Hindlimb muscle (tissue), 1 donor: ENCODE results near the gene PRR19. TPM values are rescaled to one million over a fixed set of nuclear protein-coding genes. Genes with fewer than 3 reads are reported as not detected.

ENCODE experiments used
- DNase-seq: peaks from one replicate; pipeline ENCODE4 v3.0.0-alpha.2; 2013
- polyA plus RNA-seq: library from polyadenylated mRNA; unstranded; fragments of 120-200 nt; gene quantifications from one replicate; pipeline ENCODE4 v1.2.1, GENCODE V29; 2013; ENCODE audit not compliant: insufficient read length

PRR19 gene
- polyA plus RNA-seq, 1 donor = 0.53 TPM

DNA sequence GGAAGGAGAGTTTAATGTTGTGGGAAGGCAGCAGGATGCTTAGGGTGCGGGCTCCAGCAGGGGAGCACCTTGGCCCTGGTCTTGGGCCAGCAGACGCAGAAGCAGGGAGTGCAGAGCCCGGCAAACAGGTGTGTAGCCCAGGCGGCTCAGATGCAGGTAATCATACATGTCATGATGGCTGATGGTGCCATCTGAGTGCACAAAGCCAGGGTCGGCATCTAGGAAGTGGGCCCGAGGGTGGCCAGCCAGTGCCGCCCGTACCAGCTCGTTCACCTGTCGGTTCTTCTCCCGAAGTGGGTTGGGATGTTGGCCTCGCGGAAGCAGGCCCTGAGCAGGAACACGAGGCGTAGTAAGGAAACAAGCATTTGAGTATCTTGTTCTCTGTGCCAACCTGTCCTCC, 4.9 kb upstream of the PRR19 start:
- no peak for DNase-seq

DNA sequence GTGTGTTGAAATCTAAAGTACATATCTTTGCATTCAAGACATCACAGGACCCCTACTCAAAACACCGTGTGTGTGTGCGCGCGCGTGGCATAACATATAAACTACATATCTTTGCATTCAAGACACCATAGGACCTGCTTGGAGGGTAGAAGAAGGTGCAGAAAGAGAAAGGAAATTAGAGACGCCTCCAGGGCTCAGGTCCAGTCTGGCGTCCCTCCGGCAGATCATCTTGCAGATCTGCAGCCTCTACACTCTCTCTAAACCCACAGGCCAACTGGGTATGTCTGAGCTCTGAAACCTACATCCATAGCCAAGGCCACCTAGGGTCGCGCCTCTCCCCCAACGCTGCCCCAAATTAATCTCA, 1.2 kb downstream of the PRR19 start:
- DNase-seq = no peak

DNA sequence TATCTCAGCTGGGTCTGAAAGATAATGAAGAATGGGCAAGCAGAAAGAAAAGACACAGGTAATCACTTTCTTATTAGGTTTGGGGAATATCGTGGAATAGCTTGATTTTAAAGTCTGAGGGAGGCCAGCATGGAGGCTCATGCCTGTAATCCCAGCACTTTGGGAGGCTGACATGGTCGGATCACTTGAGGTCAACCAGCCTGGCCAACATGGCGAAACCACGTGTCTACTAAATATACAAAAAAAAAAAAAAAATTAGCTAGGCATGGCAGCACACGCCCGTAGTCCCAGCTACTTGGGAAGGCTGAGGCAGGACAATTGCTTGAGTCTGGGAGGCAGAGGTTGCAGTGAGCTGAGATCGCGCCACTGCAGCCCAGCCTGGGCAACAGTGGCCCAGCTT, 1.9 kb downstream of the PRR19 start:
- DNase-seq = no peak

DNA sequence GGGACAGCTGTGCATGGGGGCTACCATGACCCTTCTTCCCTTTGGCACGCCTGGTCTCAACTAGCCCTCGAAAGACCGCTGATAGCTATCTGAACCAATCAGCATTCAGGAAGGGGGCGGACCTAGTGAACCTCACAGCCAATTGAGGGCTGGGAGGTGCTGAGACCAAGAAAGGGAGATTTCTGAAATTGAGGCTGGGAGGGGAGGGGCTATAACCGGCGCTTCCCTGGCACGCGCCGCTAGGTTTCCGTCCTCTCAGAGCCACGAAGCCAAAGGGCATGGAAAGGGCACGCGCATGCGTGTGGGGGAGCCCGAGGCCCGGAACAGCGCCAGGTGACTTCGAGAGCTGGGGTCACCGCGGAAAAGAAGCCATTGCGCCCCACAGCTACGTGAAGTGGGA, 4.7 kb downstream of the PRR19 start:
- DNase-seq = no peak

DNA sequence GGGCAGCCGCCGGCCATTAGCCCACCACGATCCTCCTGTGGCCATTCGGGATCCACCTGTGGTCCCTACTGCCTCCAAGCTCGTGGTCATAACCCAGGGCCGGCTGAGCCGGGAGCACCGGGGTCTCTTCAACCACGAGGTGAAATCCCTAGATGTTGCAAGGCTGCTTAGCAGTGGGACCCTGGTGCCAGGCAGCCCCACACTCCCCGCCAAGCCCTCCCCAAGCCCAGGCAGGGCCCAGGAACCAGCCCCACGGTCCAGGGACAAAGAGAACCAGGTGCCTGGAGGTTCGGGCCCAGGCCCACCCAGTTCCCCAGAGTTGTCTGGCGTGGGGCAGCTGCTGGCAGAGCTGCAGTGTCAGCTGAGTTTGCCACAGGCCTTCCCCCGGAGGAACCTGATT, 7.8 kb downstream of the PRR19 start:
- DNase-seq = no peak

DNA sequence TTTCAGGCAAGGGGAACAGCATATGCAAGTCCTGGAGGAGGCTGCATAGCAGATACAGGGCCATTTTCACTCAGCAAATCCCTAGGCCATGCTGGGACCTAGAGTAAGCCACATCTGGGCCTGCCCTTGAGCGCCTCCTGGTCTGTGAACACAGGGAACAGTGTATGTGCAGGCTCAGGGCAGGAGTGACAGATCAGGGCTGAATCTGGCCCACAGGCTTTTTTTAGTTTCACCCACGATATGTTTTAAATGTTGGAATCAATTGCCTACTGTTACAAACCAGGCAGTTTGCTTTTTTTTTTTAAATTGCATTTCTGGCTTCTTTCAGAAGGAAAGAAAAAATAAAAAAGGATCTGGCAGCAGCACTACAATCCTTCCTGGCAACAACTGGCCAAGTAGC, 9.7 kb downstream of the PRR19 start:
- DNase-seq = no peak

DNA sequence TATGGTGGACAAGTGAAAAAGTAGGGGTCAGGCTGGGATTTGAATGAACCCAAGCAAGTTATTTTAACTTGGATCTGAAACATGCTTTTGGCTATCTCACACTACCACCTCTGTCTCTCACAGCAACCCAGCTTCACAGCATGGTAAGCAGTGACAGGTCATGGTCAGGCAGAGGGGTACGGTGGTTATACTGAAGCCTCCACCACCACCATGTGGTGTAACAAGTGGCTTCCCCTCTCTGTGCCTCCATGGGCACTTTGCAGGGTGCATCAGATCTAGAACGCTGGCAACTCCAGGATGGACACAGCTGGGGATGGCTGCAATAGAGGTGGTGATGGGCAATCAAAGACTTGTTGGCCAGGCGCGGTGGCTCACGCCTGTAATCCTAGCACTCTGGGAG, 10.4 kb downstream of the PRR19 start:
- DNase-seq = no peak

DNA sequence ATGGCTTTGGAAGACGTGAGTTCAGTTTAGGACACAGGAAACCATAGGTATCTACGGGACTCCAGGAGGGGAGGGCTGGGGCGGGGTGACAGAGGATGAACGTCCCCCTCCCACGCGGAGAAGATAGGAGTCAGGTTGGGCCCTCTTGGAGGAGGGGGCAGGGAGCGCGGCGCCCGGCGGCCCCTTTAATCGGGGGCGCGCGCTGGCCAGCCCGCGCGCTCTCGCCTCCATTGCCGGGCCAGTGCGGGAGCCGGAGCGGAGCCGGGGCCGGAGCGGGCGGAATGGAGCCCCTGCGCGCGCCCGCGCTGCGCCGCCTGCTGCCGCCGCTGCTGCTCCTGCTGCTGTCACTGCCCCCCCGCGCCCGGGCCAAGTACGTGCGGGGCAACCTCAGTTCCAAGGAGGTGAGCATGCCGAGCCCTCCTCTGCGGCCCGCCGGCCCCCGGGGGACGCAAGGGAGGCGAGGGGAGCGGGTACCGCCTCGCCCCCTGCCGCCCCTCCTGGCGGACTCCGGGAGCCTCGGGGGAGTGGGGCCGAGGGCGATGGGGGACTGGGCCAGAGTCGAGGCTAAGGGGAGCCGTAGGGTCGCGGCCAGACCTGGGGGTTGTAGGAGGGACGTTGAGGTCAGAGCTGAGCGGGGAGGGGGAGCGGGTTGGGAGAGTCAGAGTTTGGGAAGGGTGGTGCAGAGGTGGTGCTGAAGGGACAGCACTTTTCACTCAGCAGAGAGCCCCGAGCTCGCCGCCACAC, 11.3 kb downstream of the PRR19 start, which contains the start of gene TMEM145:
TSS of gene TMEM145 (plus strand) at position 214 of the 744 bp plus-strand sequence. CDS start at position 282, 68 bp downstream.
- DNase-seq = no peak

DNA sequence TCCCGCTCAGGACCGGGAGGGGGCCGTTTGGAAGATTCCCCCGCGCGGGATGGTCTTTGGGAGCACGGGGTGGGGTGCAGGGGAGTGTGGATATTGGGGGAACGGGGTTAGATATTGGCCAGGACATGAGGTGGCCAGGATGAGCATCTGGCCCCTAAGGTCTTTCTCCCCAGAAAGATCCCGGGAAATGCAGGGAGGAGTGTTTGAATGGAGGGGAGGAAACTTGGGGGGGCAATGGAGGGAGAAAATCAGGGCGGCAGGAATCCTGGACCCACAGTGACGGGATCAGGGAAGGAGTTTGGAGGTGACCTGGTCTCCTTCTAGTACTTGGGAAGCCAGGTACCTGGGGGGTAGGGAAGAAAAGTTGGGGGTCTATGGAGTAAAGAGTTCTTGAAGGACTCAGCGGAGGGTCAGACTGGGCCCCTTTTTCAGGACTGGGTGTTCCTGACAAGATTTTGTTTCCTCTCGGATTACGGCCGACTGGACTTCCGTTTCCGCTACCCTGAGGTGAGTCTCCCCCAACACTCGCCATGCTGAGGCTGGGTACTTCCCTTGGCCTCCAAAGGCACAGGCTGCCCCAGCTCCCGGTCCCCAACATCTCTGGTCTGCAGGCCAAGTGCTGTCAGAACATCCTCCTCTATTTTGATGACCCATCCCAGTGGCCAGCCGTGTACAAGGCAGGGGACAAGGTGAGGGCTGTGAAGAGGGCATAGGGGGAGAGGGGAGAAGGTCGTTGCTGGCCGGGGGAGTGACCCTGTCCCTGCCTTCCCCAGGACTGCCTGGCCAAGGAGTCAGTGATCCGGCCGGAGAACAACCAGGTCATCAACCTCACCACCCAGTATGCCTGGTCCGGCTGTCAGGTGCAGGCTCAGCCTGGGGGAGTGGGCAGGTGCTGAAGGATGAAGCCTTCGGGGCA, 12.2 kb downstream of the PRR19 start:
- no peak for DNase-seq

DNA sequence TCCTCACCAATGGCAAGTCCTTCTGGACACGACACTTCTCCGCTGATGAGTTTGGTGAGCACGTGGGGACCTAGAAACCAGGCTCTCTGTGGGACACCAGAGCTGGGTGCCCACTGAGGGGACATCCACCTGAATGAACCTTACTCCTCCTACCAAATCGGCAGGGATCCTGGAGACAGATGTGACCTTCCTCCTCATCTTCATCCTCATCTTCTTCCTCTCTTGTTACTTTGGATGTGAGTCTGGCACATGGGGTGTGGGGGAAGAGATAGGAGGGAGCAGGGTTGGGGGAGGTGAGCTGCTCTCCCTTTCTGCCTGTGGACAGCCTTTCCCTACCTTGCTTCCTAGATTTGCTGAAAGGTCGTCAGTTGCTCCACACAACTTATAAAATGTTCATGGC, 13.1 kb downstream of the PRR19 start:
- DNase-seq = no peak

DNA sequence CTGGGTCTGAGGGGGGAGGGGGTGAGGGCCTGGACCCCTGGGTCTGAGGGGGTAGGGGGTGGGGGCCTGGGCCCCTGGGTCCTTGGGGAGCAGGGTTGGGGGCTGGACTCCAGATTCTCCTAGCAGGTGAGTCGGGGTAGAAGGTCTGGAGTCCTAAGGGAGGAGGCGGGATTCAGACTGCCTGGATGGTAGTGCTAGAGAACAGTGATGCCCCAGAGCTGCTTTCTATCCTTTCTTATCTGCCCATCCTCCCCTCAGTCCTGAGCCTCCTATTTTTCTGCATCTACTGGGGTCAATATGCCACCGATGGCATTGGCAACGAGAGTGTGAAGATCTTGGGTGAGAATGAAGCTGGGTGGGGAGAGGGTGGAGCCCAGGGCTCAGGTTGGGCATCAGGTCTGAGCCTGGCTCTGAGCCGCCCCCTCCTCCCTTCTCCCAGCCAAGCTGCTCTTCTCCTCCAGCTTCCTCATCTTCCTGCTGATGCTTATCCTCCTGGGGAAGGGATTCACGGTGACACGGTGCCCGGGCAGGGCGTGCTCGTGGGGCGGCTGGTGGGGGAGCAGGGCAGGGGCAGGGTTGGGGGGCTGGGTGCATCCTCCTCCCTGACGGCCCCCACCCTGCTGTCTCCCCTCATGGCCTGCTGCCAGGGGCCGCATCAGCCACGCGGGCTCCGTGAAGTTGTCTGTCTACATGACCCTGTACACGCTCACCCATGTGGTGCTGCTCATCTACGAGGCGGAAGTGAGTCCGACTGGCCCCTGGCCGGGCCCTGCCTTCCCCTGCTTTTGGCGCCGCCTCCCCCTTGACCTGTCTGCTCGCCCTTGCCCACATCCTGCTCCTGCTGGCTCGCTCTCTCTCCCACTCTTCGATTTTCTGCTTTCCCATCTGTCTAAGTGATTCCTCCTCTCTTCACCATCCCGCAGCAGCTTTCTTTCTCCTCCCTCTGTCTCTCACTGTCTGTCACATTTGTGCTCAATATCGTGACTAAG, 14.6 kb downstream of the PRR19 start:
- no peak for DNase-seq

DNA sequence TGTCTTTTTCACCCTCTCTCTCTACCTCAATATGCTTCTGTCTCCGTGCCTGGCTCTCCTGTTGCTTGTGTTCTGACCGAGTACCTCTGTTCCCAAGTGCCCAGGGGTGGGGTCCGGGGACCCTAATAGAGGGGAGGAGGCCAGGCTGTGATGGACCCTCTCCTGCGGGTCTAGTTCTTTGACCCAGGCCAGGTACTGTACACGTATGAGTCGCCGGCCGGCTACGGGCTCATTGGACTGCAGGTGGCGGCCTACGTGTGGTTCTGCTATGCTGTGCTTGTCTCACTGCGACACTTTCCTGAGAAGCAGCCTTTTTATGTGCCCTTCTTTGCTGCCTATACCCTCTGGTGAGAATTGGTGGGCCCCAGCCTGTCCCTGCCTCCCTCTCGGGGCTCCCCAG, 15.6 kb downstream of the PRR19 start:
- no peak for DNase-seq

DNA sequence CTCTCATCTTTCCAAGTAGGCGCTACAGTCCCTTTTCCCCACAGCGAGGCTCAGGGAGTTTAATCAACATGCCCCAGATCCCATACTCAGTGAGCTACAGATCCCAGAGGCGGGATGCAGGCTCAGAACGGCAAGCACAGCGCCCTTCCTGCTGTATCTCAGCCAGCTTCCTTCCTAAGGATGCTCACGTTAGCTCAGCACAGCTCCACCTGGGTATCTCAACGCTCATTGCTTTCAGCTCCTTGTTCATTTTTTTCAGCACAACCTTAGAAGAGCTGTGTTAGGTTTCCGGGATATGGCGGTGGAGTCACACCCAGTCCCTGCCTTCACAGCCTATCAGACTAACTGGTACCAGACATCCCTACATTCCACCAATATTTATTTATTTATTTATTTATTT, 20.4 kb downstream of the PRR19 start:
- no peak for DNase-seq

DNA sequence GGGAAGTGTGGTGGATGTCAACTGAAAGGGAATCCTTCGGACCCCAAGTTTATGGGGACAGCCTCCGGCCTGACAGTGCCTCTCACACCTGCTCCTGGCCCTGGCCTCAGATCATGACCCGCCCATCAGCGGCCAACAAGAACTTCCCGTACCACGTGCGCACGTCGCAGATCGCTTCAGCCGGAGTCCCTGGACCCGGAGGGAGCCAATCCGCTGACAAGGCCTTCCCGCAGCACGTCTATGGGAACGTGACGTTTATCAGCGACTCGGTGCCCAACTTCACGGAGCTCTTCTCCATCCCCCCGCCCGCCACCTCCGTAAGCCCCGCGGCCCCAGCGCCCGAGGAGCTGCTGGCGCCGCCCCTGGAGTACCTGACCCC, 21.5 kb downstream of the PRR19 start:
- no peak for DNase-seq

DNA sequence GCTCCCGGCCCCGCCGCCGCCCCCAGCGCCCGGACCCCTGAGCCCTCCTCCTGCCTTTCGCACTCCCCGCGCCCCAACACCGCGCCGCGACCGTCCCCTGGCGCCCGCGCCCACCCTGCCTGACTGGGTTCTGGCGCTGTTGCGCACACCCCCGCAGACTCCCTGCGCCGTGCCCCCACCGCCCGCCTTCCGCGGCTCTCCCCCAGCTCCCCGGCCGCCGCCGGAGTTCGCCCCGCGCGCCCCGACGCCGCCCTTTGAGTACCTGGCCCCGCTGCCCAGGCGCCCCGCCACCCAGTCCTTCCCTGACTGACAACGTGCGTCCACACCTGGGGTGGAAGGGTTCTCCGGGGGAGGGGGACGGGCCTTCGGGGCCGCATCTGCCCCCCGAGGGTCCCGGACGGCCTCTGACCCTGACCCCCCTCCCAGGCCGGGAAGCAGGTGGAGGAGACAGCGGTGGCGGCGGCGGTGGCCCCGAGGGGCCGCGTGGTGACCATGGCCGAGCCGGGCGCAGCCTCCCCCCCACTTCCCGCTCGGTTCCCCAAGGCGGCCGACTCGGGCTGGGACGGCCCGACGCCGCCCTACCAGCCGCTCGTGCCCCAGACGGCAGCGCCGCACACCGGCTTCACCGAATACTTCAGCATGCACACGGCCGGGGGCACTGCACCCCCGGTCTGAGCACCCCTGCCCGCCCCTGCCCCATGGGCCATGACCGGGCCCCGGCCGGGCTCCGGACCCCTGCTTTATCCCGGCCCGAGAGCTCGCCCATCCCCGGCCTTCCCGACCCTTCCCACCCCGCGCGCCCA, 22.1 kb downstream of the PRR19 start:
- no peak for DNase-seq

DNA sequence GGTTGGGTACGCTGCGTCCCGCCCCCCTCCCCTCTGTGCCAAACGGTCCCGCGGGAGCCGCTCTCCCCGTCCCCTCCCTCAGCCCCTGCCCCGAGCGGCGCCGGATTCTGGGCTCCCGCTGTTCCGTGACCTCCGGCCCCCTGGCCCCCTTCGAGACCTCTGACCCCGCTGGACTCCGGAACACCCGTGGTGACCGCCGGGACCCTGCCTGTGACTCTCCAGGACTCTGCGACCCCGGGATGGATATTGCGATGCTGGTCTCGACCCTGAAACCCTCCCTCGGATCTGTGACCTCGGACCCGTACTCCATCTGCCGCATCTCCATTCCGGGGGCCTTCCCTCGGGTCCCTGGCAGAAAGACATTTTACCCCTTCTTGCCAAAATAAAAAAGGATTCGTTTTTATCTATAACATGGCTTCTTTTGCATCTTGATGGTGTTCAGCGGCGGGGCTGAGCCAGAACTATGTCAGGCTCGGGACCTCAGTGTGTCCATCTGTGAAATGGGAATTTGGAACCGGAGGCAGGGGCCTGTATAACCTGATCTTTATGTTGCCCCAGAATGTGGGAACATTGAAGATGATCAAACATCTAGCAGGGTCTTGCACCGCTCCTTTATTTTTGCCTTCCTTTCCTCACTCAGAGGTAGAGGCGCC, 22.8 kb downstream of the PRR19 start:
- DNase-seq = no peak

DNA sequence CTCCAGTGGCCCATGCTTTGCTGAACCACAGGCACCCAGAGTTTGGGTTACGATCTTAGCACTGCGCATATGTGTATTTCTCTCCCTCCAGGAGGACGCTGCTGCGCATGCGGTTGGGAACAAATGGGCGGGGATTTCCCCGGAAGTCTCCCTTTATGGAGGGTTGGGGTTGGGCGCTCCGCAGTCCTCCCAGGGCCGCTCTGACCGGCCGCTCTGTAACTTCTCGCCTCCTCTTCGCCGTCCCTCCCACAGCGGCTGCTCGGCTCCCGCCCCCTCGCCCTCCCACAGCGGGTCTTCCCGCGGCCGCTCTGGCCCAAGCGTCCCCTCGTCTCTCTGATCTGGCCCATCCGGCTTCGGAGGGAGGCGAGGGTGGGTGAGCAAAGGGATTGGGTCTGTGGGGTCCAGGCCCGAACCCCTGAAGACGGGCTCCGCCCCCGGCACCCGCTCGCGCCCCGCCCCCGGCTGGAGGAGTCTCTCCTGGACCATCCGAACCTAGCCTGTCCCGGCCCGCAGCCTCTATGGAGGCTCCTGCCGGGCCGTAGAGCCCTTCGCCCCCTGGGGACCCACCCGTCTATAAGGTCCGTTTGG, 23.5 kb downstream of the PRR19 start, which contains the start of gene MEGF8:
TSS of gene MEGF8 (plus strand) at position 328 of the 588 bp plus-strand sequence. CDS start 609 bp downstream, outside the sequence.
- peak; percentile 99 for DNase-seq

DNA sequence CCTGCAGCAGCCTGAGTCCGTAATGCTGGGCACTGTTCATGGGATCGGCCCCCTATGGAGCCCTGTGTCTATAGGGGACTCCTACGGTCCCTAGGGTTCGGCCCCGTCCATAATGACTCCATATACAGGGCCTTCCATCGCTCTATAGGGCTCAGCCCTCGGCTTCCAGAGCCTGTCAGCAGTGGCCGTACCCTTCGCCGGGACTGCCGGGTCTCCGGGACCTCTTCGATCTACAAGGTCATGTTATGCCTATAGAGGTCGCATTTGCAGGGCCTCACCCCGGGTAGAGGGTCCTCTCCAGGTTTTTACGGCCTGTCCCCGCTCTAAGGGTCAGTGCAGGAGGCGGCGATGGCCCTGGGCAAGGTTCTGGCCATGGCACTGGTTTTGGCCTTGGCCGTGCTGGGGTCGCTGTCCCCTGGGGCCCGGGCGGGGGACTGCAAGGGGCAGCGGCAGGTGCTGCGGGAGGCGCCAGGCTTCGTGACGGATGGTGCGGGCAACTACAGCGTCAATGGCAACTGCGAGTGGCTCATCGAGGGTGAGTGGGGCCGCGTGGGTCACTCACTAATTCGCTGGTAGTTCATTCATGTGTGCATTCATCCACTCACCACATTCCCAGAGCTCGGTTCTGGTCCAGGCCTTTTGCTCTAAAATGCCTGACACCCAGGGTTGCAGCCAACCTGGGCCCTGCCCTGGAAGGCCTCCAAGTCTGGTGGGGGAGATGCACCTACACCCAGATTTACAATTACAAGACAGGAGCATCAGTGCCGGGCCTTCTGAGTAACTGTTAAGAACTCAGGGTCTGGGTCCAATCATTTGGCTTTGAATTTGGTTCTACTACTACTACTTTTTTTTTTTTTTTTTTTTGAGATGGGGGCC, 24.2 kb downstream of the PRR19 start:
- no peak for DNase-seq

DNA sequence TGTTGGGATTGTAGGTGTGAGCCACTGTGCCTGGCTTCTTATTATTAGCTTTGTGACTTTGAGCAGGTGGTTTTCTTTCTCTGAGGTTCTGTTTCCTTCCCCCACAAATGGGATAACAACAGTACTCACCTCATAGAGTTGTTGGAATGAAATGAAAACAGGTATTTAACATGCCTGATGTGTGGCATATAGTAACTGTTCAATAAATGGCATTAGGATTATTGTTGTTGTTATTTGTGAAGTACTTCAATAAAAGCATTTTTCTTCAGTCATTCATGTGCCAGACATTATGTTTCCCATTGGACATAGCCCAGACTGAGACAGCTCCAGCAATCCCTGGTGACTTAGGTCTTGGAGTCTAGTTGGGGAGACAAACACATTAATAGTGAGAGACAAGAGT, 25.0 kb downstream of the PRR19 start:
- DNase-seq = no peak

DNA sequence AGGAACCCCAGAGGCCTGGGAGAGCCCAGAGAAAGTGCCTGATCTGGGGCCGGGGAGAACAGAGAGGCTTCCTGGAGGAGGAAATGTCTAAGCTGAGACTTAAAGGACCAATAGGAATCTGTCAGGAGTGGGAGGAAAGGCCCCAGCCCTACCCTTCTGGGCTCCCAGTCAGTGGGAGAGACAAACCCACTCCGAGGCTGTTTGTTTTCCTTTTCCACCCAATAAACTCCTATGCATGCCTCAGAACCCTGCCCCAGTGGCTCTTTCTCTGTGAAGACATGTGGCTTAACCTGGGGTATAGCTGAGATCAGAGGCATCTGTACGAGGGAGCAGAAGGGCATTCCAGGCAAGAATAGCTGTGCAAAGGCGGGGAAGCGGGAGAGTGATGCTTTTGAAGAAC, 25.4 kb downstream of the PRR19 start:
- no peak for DNase-seq
